HepG2 (cell line): ENCODE results near the gene CELF2. TPM values are rescaled to one million over a fixed set of nuclear protein-coding genes. Genes with fewer than 3 reads are reported as not detected.

Source experiments
- ATAC-seq: fragments of 200-7000 bp; cut with Tn5 transposase; 3 replicates; pipeline ENCODE4 v1.9.1; 2020; ENCODE audit warnings: mild to moderate bottlenecking, moderate library complexity
- BruUV-seq: library from RNA; stranded (reverse); fragments of 400-500 nt; replicated peaks from 2 replicates; lab custom pipeline; 2021; lab: Mats Ljungman, UMichigan
- CTCF ChIA-PET: fragments of 300-600 bp; formaldehyde crosslinking; extraction: SDS; loops from one replicate; lab custom pipeline; 2021; ENCODE audit warnings: low total read pairs, inconsistent platforms, low intra/inter-chr PET ratio; lab: Yijun Ruan, JAX
- POLR2A ChIA-PET: fragments of 350-600 bp; sonication (Branson Sonifier 250); formaldehyde crosslinking; loops from one replicate; lab custom pipeline; 2020; ENCODE audit warnings: antibody characterized with exemption, inconsistent platforms; lab: Yijun Ruan, JAX
- DNase-seq: peaks from one replicate; pipeline ENCODE4 v3.0.0-alpha.2; 2015; ENCODE audit warnings: low spot score
- FAIRE-seq: peaks from 3 replicates; lab custom pipeline; 2011; peaks lifted over from hg19 to GRCh38; lab: Jason Lieb, UNC
- H2AFZ ChIP-seq: one replicate; pipeline ENCODE4 v1.6.1; 2011; ENCODE audit warnings: low read length, inconsistent platforms
- H3K27ac ChIP-seq: fragments of 300-600 bp; 3 replicates; pipeline ENCODE4 v1.8.0; 2011; ENCODE audit warnings: mixed run types, mild to moderate bottlenecking, mixed read lengths, low read length, inconsistent platforms; ENCODE audit not compliant: insufficient read depth; ENCODE audit errors: extremely low read length
- H3K27me3 ChIP-seq, 2 experiments: fragments of 200-600 bp in 1 of 2; 2 replicates in 1 of 2; 3 replicates in 1 of 2; pipeline versions ENCODE4 v1.6.0 to v1.8.0; 2011; ENCODE audit warnings: low read length in 2 of 2, mild to moderate bottlenecking in 2 of 2, moderate library complexity in 2 of 2, inconsistent platforms in 1 of 2; ENCODE audit not compliant: insufficient read depth in 2 of 2, control insufficient read depth in 1 of 2
- H3K36me3 ChIP-seq, 2 experiments: fragments of 200-600 bp in 1 of 2; replicated peaks in 1 of 2; 2 replicates in 1 of 2; 3 replicates in 1 of 2; pipeline versions ENCODE4 v1.5.1 to v1.8.0; 2011; ENCODE audit warnings: low read length in 2 of 2, inconsistent platforms in 1 of 2; ENCODE audit not compliant: insufficient read depth in 2 of 2, control insufficient read depth in 1 of 2
- H3K4me1 ChIP-seq: 2 replicates; pipeline ENCODE4 v1.5.1; 2012; ENCODE audit warnings: low read length, inconsistent platforms; ENCODE audit not compliant: insufficient read depth
- H3K4me2 ChIP-seq: 2 replicates; pipeline ENCODE4 v1.6.0; 2011; ENCODE audit warnings: low read depth, low read length, inconsistent platforms
- H3K4me3 ChIP-seq, 3 experiments: fragments of 200-600 bp in 1 of 3; sonication (generic), shearing (Covaris generic) in 1 of 3; replicated peaks in 1 of 3; 2 replicates each; pipeline ENCODE4 v1.5.1; 2011 to 2016; ENCODE audit warnings: low read length in 3 of 3, inconsistent platforms in 2 of 3, low read depth in 2 of 3, mild to moderate bottlenecking in 2 of 3, control low read depth in 1 of 3, mixed read lengths in 1 of 3; ENCODE audit not compliant: insufficient read depth in 1 of 3
- H3K79me2 ChIP-seq: one replicate; pipeline ENCODE4 v1.6.1; 2011; ENCODE audit warnings: low read length, inconsistent platforms; ENCODE audit not compliant: insufficient read depth
- H3K9ac ChIP-seq: 2 replicates; pipeline ENCODE4 v1.6.0; 2011; ENCODE audit warnings: mild to moderate bottlenecking, low read depth, low read length, inconsistent platforms; ENCODE audit not compliant: insufficient read depth
- H3K9me3 ChIP-seq: 2 replicates; pipeline ENCODE4 v1.5.1; 2012; ENCODE audit warnings: mild to moderate bottlenecking, low read length
- H4K20me1 ChIP-seq: 2 replicates; pipeline ENCODE4 v1.6.0; 2011; ENCODE audit warnings: inconsistent platforms, mild to moderate bottlenecking, low read length, moderate library complexity; ENCODE audit not compliant: insufficient read depth
- HNRNPL ChIP-seq: fragments of 200-400 bp; formaldehyde crosslinking; IDR thresholded peaks from 2 replicates; pipeline ENCODE4 v1.6.1; 2017; ENCODE audit warnings: mild to moderate bottlenecking, low read depth, low read length
- ZNF331 ChIP-seq: sonication (generic); formaldehyde crosslinking; IDR thresholded peaks from 2 replicates; pipeline ENCODE4 v1.4.0; 2020; ENCODE audit warnings: missing genetic modification reagents
- ZNF598 ChIP-seq: sonication (generic); formaldehyde crosslinking; IDR thresholded peaks from 2 replicates; pipeline ENCODE4 v1.5.1; 2020; ENCODE audit warnings: mild to moderate bottlenecking, missing genetic modification reagents, borderline replicate concordance
- ZNF652 ChIP-seq: IDR thresholded peaks from 2 replicates; pipeline ENCODE4 v1.6.1; 2016; ENCODE audit warnings: low read depth, borderline replicate concordance
- WGBS: methylation state at CpG from one replicate; pipeline ENCODE4 v1.1.6; 2017; ENCODE audit warnings: low lambda C conversion rate; 5-methylcytosine and 5-hydroxymethylcytosine counted together
- in situ Hi-C: cut with HindIII; loops from 2 replicates; pipeline ENCODE4 v1.10.0; 2017; ENCODE audit warnings: low pct_unique_long_range_greater_than_20kb; ENCODE audit not compliant: extremely low pct_ligation_motif_present
- intact Hi-C: fragments of 100-400 bp; cut with micrococcal nuclease; formaldehyde crosslinking; loops from one replicate; pipeline ENCODE4 v1.10.0; 2022; ENCODE audit not compliant: unreplicated experiment
- polyA plus RNA-seq, 8 experiments: library from polyadenylated mRNA; depleted of rRNA in 3 of 8; stranded (reverse) in 7 of 8; unstranded in 1 of 8; fragments of >200 nt; fragmentation: Illumina TruSeq in 4 of 8; extraction: Trizol in 4 of 8; gene quantifications; 2 replicates each; pipeline versions ENCODE4 v1.2.1 to v1.2.3, GENCODE V29; 2011 to 2016; ENCODE audit warnings: low read depth in 4 of 8, missing spikeins in 1 of 8, mixed read lengths in 1 of 8; ENCODE audit not compliant: insufficient read depth in 1 of 8
- total RNA-seq, 5 experiments: library from RNA; depleted of rRNA; stranded (reverse); fragments of >200 nt; fragmentation: Illumina TruSeq; extraction: Trizol; gene quantifications; 2 replicates each; pipeline ENCODE4 v1.2.3, GENCODE V29; 2016; ENCODE audit warnings: low read depth in 1 of 5
- TF ChIP-seq, protein P1 (sequence below): sonication (generic); formaldehyde crosslinking; IDR thresholded peaks from 2 replicates; pipeline ENCODE4 v1.5.1; 2020; ENCODE audit warnings: missing genetic modification reagents, mild to moderate bottlenecking, borderline replicate concordance

CELF2 gene
- total and polyA plus RNA-seq, 2 of the 13 experiments (the other 11 are each of a cell fraction or from before 2014, with no cell fraction given): not detected

DNA sequence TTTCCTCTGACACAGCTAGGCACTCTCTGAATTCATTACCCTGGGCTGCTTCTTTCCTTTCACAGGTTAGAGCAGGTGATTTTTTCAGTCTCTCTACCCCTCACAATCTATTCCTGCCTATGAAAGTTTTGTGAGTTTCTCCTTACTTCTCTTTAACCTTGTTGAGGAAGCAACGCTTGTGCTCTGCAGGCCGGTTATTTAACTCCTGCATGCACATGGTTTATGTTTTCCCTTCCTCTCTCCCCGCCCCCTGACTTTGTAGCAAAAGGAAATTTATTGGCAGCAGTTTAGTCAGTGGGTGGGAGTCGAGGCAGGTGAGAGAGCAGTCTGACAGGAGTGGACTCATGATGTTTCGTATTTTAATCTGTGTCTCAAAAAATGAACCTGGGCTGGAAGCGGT, 91.9 kb downstream of the CELF2 start:
- in situ Hi-C loops (no loop called here), intact Hi-C loops (no loop called here)
- Histone ChIP-seq H3K36me3 (no peaks in the 10 kb centered on the region), H3K9ac (no peak overlapping the region), H4K20me1 (no peaks in the 10 kb centered on the region), H3K4me1 (no peaks in the 10 kb centered on the region), H3K79me2 (no peaks in the 10 kb centered on the region), H3K4me3 (no peak overlapping the region), H3K4me2 (no peak overlapping the region), H2AFZ (no peak overlapping the region), H3K9me3 (no peaks in the 10 kb centered on the region), H3K27ac (no peak overlapping the region), H3K27me3 (peaks cover 0 to 10% of the 10 kb centered on the region in 2 experiments; a peak in 1 of 5 replicates)
- BruUV-seq: no TSS peak
- no peak for DNase-seq
- ChIA-PET POLR2A (no interaction called here), CTCF (no interaction called here)
- no peak for ATAC-seq
- TF ChIP-seq ZNF598 (CRISPR knock-in tag) (no peak), ZNF331 (peak; percentile 72; the same call in 1 of the 2 replicates)
- 21% methylated on average over 6 of the region's 6 CpGs for WGBS
- FAIRE-seq: no peak

DNA sequence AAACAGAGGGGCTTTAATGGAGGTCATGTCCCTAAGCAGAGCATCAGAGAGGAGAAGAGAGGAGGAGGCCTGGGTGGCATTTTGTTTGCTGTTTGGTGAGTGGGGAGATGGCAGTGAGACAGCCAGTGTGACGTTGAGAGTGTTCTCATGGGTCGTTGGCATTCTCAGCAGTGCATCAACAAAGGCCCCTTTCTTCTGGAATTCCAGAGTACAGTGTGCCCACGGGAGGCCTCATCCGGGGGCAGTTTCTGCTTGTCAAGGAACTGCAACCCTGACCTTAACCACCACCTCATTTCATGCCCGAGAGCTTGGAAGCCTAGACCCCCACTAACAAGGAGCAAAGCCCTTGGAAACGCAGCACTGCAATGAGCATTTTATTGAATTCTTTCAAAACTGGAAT, 92.9 kb downstream of the CELF2 start:
- Histone ChIP-seq H3K27me3 (peaks cover 0 to 10% of the 10 kb centered on the region in 2 experiments; a peak in 1 of 5 replicates), H3K27ac (no peak overlapping the region), H3K4me1 (no peaks in the 10 kb centered on the region), H4K20me1 (no peaks in the 10 kb centered on the region), H3K36me3 (no peaks in the 10 kb centered on the region), H3K79me2 (no peaks in the 10 kb centered on the region), H3K9me3 (no peaks in the 10 kb centered on the region), H3K4me2 (no peak overlapping the region)
- intact Hi-C loops: no loop called here
- WGBS: 0% methylated on average over 3 of the region's 6 CpGs
- POLR2A ChIA-PET: no interaction called here
- DNase-seq (no peak), ATAC-seq (no peak)
- in situ Hi-C loops: no loop called here
- BruUV-seq: no TSS peak
- CTCF ChIA-PET: no interaction called here
- TF ChIP-seq, protein P1, sequence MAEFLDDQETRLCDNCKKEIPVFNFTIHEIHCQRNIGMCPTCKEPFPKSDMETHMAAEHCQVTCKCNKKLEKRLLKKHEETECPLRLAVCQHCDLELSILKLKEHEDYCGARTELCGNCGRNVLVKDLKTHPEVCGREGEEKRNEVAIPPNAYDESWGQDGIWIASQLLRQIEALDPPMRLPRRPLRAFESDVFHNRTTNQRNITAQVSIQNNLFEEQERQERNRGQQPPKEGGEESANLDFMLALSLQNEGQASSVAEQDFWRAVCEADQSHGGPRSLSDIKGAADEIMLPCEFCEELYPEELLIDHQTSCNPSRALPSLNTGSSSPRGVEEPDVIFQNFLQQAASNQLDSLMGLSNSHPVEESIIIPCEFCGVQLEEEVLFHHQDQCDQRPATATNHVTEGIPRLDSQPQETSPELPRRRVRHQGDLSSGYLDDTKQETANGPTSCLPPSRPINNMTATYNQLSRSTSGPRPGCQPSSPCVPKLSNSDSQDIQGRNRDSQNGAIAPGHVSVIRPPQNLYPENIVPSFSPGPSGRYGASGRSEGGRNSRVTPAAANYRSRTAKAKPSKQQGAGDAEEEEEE (CRISPR knock-in tag): no peak
- TF ChIP-seq ZNF652 (no peak), HNRNPL (0 out of 2 replicates have a peak, but pooled peaks have one; percentile 62)
- TF ChIP-seq, all 625 proteins: peak for 1
- Histone ChIP-seq H2AFZ (no peak overlapping the region), H3K9ac (no peak overlapping the region), H3K4me3 (no peak overlapping the region)
- FAIRE-seq: no peak
